Liver (tissue), 9 donors: Measurements from ENCODE around the gene METTL8. TPM values are rescaled to one million over a fixed set of nuclear protein-coding genes. Genes with fewer than 3 reads are reported as not detected.

Source experiments
- DNase-seq: peaks from one replicate; pipeline ENCODE4 v3.0.0-alpha.2; 2017; ENCODE audit warnings: low spot score
- H3K27ac ChIP-seq, 2 donors: one replicate each; pipeline ENCODE4 v1.7.0; 2013; ENCODE audit warnings: inconsistent platforms in 2 of 2, low read length in 2 of 2, control low read depth in 1 of 2, low read depth in 1 of 2, mild to moderate bottlenecking in 1 of 2
- H3K27me3 ChIP-seq, 4 donors: one replicate each; pipeline versions ENCODE4 v1.6.1 to v1.7.0; 2013; ENCODE audit warnings: low read length in 3 of 4, inconsistent platforms in 1 of 4, mild to moderate bottlenecking in 1 of 4, moderate library complexity in 1 of 4; ENCODE audit not compliant: control insufficient read depth in 4 of 4, insufficient read depth in 4 of 4
- H3K36me3 ChIP-seq, 4 donors: one replicate each; pipeline versions ENCODE4 v1.6.1 to v1.7.0; 2013; ENCODE audit warnings: low read length in 3 of 4, mild to moderate bottlenecking in 3 of 4, low read depth in 1 of 4, moderate library complexity in 1 of 4; ENCODE audit not compliant: control insufficient read depth in 4 of 4, insufficient read depth in 3 of 4
- H3K4me1 ChIP-seq, 4 donors: one replicate each; pipeline versions ENCODE4 v1.6.1 to v1.7.0; 2013; ENCODE audit warnings: low read length in 3 of 4, mild to moderate bottlenecking in 3 of 4, moderate library complexity in 1 of 4; ENCODE audit not compliant: control insufficient read depth in 4 of 4, insufficient read depth in 4 of 4
- H3K4me3 ChIP-seq, 3 donors: one replicate each; pipeline versions ENCODE4 v1.6.1 to v1.7.0; 2013; ENCODE audit warnings: low read length in 3 of 3, control low read depth in 1 of 3, low read depth in 1 of 3, mild to moderate bottlenecking in 1 of 3
- H3K9ac ChIP-seq, 2 donors: one replicate each; pipeline ENCODE4 v1.7.0; 2013; ENCODE audit warnings: low read length in 2 of 2, mild to moderate bottlenecking in 2 of 2, moderate library complexity in 2 of 2, control low read depth in 1 of 2, low read depth in 1 of 2
- H3K9me3 ChIP-seq, 4 donors: one replicate each; pipeline versions ENCODE4 v1.6.1 to v1.7.0; 2013; ENCODE audit warnings: low read length in 3 of 4; ENCODE audit not compliant: control insufficient read depth in 4 of 4
- EGR1 ChIP-seq, 2 donors: IDR thresholded peaks; 2 replicates each; pipeline ENCODE4 v1.6.1; 2016 to 2018; ENCODE audit warnings: antibody characterized with exemption in 2 of 2, low read depth in 2 of 2
- FOXA1 ChIP-seq: IDR thresholded peaks from 2 replicates; pipeline ENCODE4 v1.6.1; 2016; ENCODE audit warnings: antibody characterized with exemption
- FOXA2 ChIP-seq: IDR thresholded peaks from 2 replicates; pipeline ENCODE4 v1.6.1; 2016; ENCODE audit warnings: antibody characterized with exemption
- GABPA ChIP-seq, 2 donors: IDR thresholded peaks in 1 of 2; conservative IDR thresholded peaks in 1 of 2; 2 replicates each; pipeline ENCODE4 v1.6.1; 2016; ENCODE audit warnings: antibody characterized with exemption in 2 of 2, mild to moderate bottlenecking in 1 of 2, moderate library complexity in 1 of 2
- JUND ChIP-seq, 2 donors: IDR thresholded peaks; 2 replicates each; pipeline ENCODE4 v1.6.1; 2016; ENCODE audit warnings: antibody characterized with exemption in 2 of 2
- NR2F2 ChIP-seq: IDR thresholded peaks from 2 replicates; pipeline ENCODE4 v1.6.1; 2016; ENCODE audit warnings: antibody characterized with exemption
- RAD21 ChIP-seq, 2 donors: IDR thresholded peaks; 2 replicates each; pipeline ENCODE4 v1.6.1; 2016; ENCODE audit warnings: antibody characterized with exemption in 2 of 2, mild to moderate bottlenecking in 2 of 2
- RXRA ChIP-seq, 2 donors: IDR thresholded peaks; 2 replicates each; pipeline ENCODE4 v1.6.1; 2017 to 2018; ENCODE audit warnings: antibody characterized with exemption in 2 of 2, mild to moderate bottlenecking in 1 of 2
- SP1 ChIP-seq: IDR thresholded peaks from 2 replicates; pipeline ENCODE4 v1.6.1; 2018; ENCODE audit warnings: antibody characterized with exemption, mild to moderate bottlenecking
- TAF1 ChIP-seq: conservative IDR thresholded peaks from 2 replicates; pipeline ENCODE4 v1.6.1; 2016; ENCODE audit warnings: antibody characterized with exemption, mild to moderate bottlenecking
- YY1 ChIP-seq: IDR thresholded peaks from 2 replicates; pipeline ENCODE4 v1.6.1; 2016; ENCODE audit warnings: antibody characterized with exemption, mild to moderate bottlenecking
- WGBS: extraction: QIAGEN DNeasy Blood & Tissue Kit; methylation state at CpG from one replicate; pipeline ENCODE4 v1.1.7; 2013; 5-methylcytosine and 5-hydroxymethylcytosine counted together
- polyA plus RNA-seq, 2 donors: library from polyadenylated mRNA; stranded (reverse) in 1 of 2; unstranded in 1 of 2; fragments of 200-250 nt in 1 of 2; fragments of >200 nt in 1 of 2; fragmentation: Nextera tagmentation in 1 of 2; extraction: Ambion mirVana in 1 of 2; gene quantifications; one replicate each; pipeline versions ENCODE4 v1.2.1 to v1.2.3, GENCODE V29; 2013 to 2015
- total RNA-seq, 2 donors: library from RNA; depleted of rRNA; stranded (reverse); fragments of >200 nt; gene quantifications; one replicate each; pipeline ENCODE4 v1.2.3, GENCODE V29; 2014
- TF ChIP-seq, protein P1 (sequence below): fragments of 150-350 bp; IDR thresholded peaks from 2 replicates; pipeline ENCODE4 v1.5.1; 2017; ENCODE audit warnings: improper control_type of control experiment, low read depth, low read length; ENCODE audit not compliant: missing input control
- TF ChIP-seq, protein P2 (sequence below): IDR thresholded peaks from 2 replicates; pipeline ENCODE4 v1.6.1; 2016; ENCODE audit warnings: antibody characterized with exemption, mild to moderate bottlenecking
- TF ChIP-seq, protein P3 (sequence below): IDR thresholded peaks from 2 replicates; pipeline ENCODE4 v1.6.1; 2016; ENCODE audit warnings: antibody characterized with exemption
- TF ChIP-seq, protein P4 (sequence below): IDR thresholded peaks from 2 replicates; pipeline ENCODE4 v1.6.1; 2016; ENCODE audit warnings: antibody characterized with exemption
- TF ChIP-seq, protein P5 (sequence below): IDR thresholded peaks from 2 replicates; pipeline ENCODE4 v1.6.1; 2016; ENCODE audit warnings: antibody characterized with exemption
- donor health status: healthy.
- donor health status: healthy.
- donor health status: healthy.
- donor health status: healthy.
- donor health status: healthy.

Gene METTL8
- total and polyA plus RNA-seq, 4 donors = 3.6 to 8.1 (median 5.9) TPM

DNA sequence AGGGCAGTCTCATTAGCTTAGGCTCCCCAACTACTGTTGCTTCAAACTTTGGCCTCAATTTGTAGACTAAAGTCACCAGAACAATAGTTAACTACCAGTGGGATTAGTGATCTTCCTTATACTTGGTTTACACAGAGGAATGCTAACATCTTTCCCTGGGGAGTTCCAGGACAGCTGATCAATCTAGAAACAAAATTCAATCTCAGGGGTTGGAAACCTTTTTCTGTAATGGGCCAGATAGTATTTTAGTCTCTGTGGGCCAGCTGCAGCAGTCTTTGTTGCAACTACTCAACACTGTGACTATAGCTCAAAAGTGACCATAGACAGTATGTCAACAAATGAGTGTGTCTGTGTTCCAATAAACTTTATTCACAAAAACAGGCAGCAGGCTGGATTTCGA lies 85.7 kb downstream of the METTL8 start:
- H3K27me3 ChIP-seq = no peaks in the 10 kb centered on the region
- 85% methylated on average over 1 of the region's 1 CpG for WGBS
- H3K9me3 ChIP-seq = no peaks in the 10 kb centered on the region
- no peak for DNase-seq
- no peak overlapping the region for H3K9ac ChIP-seq
- no peak for TF ChIP-seq GABPA (IDR thresholded peaks at IDR 0.05 in 1 of 2, conservative IDR thresholded peaks at IDR 0.05 in 1 of 2)
- TF ChIP-seq, protein P1, sequence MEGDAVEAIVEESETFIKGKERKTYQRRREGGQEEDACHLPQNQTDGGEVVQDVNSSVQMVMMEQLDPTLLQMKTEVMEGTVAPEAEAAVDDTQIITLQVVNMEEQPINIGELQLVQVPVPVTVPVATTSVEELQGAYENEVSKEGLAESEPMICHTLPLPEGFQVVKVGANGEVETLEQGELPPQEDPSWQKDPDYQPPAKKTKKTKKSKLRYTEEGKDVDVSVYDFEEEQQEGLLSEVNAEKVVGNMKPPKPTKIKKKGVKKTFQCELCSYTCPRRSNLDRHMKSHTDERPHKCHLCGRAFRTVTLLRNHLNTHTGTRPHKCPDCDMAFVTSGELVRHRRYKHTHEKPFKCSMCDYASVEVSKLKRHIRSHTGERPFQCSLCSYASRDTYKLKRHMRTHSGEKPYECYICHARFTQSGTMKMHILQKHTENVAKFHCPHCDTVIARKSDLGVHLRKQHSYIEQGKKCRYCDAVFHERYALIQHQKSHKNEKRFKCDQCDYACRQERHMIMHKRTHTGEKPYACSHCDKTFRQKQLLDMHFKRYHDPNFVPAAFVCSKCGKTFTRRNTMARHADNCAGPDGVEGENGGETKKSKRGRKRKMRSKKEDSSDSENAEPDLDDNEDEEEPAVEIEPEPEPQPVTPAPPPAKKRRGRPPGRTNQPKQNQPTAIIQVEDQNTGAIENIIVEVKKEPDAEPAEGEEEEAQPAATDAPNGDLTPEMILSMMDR = no peak
- no peaks in the 10 kb centered on the region for H3K4me1 ChIP-seq
- no peak overlapping the region for H3K27ac ChIP-seq
- H3K36me3 ChIP-seq = no peaks in the 10 kb centered on the region
- H3K4me3 ChIP-seq = no peak overlapping the region

DNA sequence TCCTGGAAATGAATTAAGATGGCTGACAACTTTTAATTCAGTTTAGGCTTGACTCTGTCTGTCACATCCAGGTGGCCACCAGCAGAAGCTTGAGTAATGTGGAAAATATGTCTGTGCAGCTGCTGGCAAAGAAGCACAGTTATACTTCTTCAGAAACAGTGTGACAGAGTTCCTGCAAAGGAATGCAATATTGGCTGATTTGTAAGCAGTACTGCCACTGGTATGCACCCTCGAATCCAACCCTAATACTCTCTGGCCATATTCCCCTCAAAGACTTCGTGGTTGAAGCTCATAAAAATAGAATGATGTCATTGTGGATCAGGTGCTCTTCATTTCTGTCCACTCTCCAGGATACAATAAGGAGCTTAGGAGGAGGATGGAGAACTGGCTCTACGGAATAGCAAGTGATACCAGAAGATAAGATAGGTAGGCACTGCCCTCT lies 86.2 kb downstream of the METTL8 start:
- 80% methylated on average over 3 of the region's 3 CpGs for WGBS

More for the DNA sequence above, 86.2 kb downstream of the METTL8 start:
- DNase-seq = no peak
- H3K36me3 ChIP-seq = no peaks in the 10 kb centered on the region
- no peak overlapping the region for H3K4me3 ChIP-seq
- no peak for TF ChIP-seq SP1
- TF ChIP-seq, protein P2, sequence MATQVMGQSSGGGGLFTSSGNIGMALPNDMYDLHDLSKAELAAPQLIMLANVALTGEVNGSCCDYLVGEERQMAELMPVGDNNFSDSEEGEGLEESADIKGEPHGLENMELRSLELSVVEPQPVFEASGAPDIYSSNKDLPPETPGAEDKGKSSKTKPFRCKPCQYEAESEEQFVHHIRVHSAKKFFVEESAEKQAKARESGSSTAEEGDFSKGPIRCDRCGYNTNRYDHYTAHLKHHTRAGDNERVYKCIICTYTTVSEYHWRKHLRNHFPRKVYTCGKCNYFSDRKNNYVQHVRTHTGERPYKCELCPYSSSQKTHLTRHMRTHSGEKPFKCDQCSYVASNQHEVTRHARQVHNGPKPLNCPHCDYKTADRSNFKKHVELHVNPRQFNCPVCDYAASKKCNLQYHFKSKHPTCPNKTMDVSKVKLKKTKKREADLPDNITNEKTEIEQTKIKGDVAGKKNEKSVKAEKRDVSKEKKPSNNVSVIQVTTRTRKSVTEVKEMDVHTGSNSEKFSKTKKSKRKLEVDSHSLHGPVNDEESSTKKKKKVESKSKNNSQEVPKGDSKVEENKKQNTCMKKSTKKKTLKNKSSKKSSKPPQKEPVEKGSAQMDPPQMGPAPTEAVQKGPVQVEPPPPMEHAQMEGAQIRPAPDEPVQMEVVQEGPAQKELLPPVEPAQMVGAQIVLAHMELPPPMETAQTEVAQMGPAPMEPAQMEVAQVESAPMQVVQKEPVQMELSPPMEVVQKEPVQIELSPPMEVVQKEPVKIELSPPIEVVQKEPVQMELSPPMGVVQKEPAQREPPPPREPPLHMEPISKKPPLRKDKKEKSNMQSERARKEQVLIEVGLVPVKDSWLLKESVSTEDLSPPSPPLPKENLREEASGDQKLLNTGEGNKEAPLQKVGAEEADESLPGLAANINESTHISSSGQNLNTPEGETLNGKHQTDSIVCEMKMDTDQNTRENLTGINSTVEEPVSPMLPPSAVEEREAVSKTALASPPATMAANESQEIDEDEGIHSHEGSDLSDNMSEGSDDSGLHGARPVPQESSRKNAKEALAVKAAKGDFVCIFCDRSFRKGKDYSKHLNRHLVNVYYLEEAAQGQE = no peak
- no peak for TF ChIP-seq FOXA2
- TF ChIP-seq, protein P3, sequence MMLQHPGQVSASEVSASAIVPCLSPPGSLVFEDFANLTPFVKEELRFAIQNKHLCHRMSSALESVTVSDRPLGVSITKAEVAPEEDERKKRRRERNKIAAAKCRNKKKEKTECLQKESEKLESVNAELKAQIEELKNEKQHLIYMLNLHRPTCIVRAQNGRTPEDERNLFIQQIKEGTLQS = no peak
- no peak for TF ChIP-seq TAF1
- no peak for TF ChIP-seq JUND (IDR thresholded peaks at IDR 0.05)
- TF ChIP-seq, protein P4, sequence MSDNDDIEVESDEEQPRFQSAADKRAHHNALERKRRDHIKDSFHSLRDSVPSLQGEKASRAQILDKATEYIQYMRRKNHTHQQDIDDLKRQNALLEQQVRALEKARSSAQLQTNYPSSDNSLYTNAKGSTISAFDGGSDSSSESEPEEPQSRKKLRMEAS = no peak
- no peak for TF ChIP-seq GABPA (IDR thresholded peaks at IDR 0.05 in 1 of 2, conservative IDR thresholded peaks at IDR 0.05 in 1 of 2)
- no peak for TF ChIP-seq RAD21 (IDR thresholded peaks at IDR 0.05)
- TF ChIP-seq RXRA (IDR thresholded peaks at IDR 0.05) = no peak
- TF ChIP-seq, protein P5, sequence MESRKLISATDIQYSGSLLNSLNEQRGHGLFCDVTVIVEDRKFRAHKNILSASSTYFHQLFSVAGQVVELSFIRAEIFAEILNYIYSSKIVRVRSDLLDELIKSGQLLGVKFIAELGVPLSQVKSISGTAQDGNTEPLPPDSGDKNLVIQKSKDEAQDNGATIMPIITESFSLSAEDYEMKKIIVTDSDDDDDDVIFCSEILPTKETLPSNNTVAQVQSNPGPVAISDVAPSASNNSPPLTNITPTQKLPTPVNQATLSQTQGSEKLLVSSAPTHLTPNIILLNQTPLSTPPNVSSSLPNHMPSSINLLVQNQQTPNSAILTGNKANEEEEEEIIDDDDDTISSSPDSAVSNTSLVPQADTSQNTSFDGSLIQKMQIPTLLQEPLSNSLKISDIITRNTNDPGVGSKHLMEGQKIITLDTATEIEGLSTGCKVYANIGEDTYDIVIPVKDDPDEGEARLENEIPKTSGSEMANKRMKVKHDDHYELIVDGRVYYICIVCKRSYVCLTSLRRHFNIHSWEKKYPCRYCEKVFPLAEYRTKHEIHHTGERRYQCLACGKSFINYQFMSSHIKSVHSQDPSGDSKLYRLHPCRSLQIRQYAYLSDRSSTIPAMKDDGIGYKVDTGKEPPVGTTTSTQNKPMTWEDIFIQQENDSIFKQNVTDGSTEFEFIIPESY = no peak
- TF ChIP-seq, protein P1 = no peak
- TF ChIP-seq NR2F2 = no peak
- TF ChIP-seq FOXA1 = no peak
- no peak for TF ChIP-seq YY1
- TF ChIP-seq EGR1 (IDR thresholded peaks at IDR 0.05; ENCODE audit: low read depth in 2 of 2) = no peak
- H3K27me3 ChIP-seq = no peaks in the 10 kb centered on the region
- H3K9ac ChIP-seq = no peak overlapping the region
- no peaks in the 10 kb centered on the region for H3K9me3 ChIP-seq
- no peaks in the 10 kb centered on the region for H3K4me1 ChIP-seq
- no peak overlapping the region for H3K27ac ChIP-seq
